ENCODE data around the gene UCK2.

The UCK2 gene

GRCh38 chr1:165942927-165943597, 115.6 kb downstream of the UCK2 start:
- no peak for DNase-seq

GRCh38 chr1:165945911-165946310, 118.5 kb downstream of the UCK2 start:
- no peak for DNase-seq

- no peak for DNase-seq
These were observed 120.5 kb downstream of the UCK2 start for GRCh38 chr1:165947797-165948455.

- no peak for DNase-seq
These were observed 122.1 kb downstream of the UCK2 start for GRCh38 chr1:165949335-165950130.

GRCh38 chr1:165954940-165955339, 127.5 kb downstream of the UCK2 start:
- DNase-seq: no peak

GRCh38 chr1:165958306-165958705, 130.9 kb downstream of the UCK2 start:
- DNase-seq: no peak

GRCh38 chr1:165960136-165960535, 132.7 kb downstream of the UCK2 start:
- no peak for DNase-seq

- DNase-seq: no peak
These were observed 133.5 kb downstream of the UCK2 start for GRCh38 chr1:165960881-165961280.
